IMR-90 (cell line): ENCODE results near the gene EHF.

Experiments
- CHD1 ChIP-seq: IDR thresholded peaks from 2 replicates; pipeline ENCODE4 v1.6.1; 2012; ENCODE audit warnings: low read depth, low read length, improper control_type of control experiment
- CTCF ChIP-seq: conservative IDR thresholded peaks from 2 replicates; pipeline ENCODE4 v1.5.1; 2012; ENCODE audit warnings: mild to moderate bottlenecking, low read depth, low read length, improper control_type of control experiment
- POLR2A ChIP-seq: IDR thresholded peaks from 2 replicates; pipeline ENCODE4 v1.6.1; 2012; ENCODE audit warnings: mild to moderate bottlenecking, low read depth, low read length
- RCOR1 ChIP-seq: IDR thresholded peaks from 2 replicates; pipeline ENCODE4 v1.6.1; 2012; ENCODE audit warnings: mild to moderate bottlenecking, low read length, improper control_type of control experiment; ENCODE audit not compliant: insufficient replicate concordance
- RFX5 ChIP-seq: IDR thresholded peaks from 2 replicates; pipeline ENCODE4 v1.8.0; 2012; ENCODE audit warnings: low read depth, mild to moderate bottlenecking, low read length, moderate library complexity
- SMC3 ChIP-seq: fragments of 150-350 bp; IDR thresholded peaks from 2 replicates; pipeline ENCODE4 v1.6.1; 2016; ENCODE audit warnings: low read depth, mild to moderate bottlenecking, antibody characterized with exemption, low read length, moderate library complexity

- TF ChIP-seq CHD1 (no peak), CTCF (no peak), POLR2A (no peak), RCOR1 (no peak), SMC3 (no peak), RFX5 (no peak)
Observed at GRCh38 chr11:34604145-34604544, 16.7 kb upstream of the EHF start.
